Upper lobe of right lung (tissue), 1 donor: ENCODE data around the gene PRH1. TPM values are rescaled to one million over a fixed set of nuclear protein-coding genes. Genes with fewer than 3 reads are reported as not detected.

Experiments
- ATAC-seq: fragments of 200-7000 bp; cut with Tn5 transposase; one replicate; pipeline ENCODE4 v1.9.1; 2020; ENCODE audit warnings: mild to moderate bottlenecking, moderate library complexity
- DNase-seq: peaks from one replicate; pipeline ENCODE4 v3.0.0-alpha.2; 2020
- H3K27ac ChIP-seq: fragments of 200-600 bp; one replicate; pipeline ENCODE4 v1.8.0; 2022
- H3K27me3 ChIP-seq: fragments of 200-600 bp; one replicate; pipeline ENCODE4 v1.8.0; 2022; ENCODE audit warnings: mild to moderate bottlenecking
- H3K36me3 ChIP-seq: fragments of 200-600 bp; one replicate; pipeline ENCODE4 v1.8.0; 2022
- H3K4me1 ChIP-seq: fragments of 200-600 bp; one replicate; pipeline ENCODE4 v1.8.0; 2022
- H3K4me3 ChIP-seq: fragments of 200-600 bp; one replicate; pipeline ENCODE4 v1.8.0; 2022; ENCODE audit warnings: mild to moderate bottlenecking
- H3K9me3 ChIP-seq: fragments of 200-600 bp; one replicate; pipeline ENCODE4 v1.8.0; 2022
- intact Hi-C: fragments of 100-400 bp; cut with DNase I; formaldehyde crosslinking; loops from one replicate; pipeline ENCODE4 v1.11.0; 2022
- total RNA-seq: library from RNA; stranded (reverse); fragmentation: NEBNext Ultra II Directional; extraction: Animal tissue kit (Norgen Biotek cat#: 25700); gene quantifications from one replicate; pipeline ENCODE4 v1.2.1, GENCODE V29; 2021
- TF ChIP-seq, protein P1 (sequence below): fragments of 200-600 bp; IDR thresholded peaks from one replicate; pipeline ENCODE4 v1.8.0; 2022; ENCODE audit warnings: antibody characterized with exemption
- donor health status: DM: no; HTN: yes; CAD: no; lungs with severe emphysema.

Gene PRH1
- total RNA-seq, 1 donor from 2014 or later: 7.8 TPM

DNA sequence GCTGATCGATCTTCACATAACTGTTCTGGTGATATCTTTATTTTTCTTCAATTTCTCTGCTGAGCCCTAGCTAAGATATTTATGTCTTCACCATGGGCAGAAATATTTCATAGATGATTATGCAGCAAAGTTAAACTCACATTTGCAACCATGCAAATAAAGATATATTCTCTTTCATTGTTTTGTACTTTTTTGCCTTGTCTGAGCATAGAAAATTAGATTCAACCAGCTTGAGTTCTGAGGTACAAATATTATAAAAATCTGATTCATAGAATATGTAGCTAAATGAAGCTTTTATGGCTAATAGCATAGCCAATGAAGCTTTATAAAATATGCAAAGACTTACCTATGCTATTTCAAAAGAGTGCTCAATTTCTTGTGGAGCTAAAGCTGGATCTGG is 25.4 kb upstream of the PRH1 start, which contains the start of gene TAS2R13:
TAS2R13 (minus strand) TSS at position 101 of the 400 bp plus-strand sequence. CDS start 264 bp downstream, outside the sequence.
- DNase-seq (no peak), ATAC-seq (no peak)
- Histone ChIP-seq H3K27me3 (no peaks in the 10 kb centered on the region), H3K9me3 (peaks cover 10% of the 10 kb centered on the region), H3K27ac (no peak within 1 kb of the TSS), H3K36me3 (no peaks in the 10 kb centered on the region), H3K4me3 (no peak within 1 kb of the TSS), H3K4me1 (no peaks in the 10 kb centered on the region)
- TF ChIP-seq, protein P1, sequence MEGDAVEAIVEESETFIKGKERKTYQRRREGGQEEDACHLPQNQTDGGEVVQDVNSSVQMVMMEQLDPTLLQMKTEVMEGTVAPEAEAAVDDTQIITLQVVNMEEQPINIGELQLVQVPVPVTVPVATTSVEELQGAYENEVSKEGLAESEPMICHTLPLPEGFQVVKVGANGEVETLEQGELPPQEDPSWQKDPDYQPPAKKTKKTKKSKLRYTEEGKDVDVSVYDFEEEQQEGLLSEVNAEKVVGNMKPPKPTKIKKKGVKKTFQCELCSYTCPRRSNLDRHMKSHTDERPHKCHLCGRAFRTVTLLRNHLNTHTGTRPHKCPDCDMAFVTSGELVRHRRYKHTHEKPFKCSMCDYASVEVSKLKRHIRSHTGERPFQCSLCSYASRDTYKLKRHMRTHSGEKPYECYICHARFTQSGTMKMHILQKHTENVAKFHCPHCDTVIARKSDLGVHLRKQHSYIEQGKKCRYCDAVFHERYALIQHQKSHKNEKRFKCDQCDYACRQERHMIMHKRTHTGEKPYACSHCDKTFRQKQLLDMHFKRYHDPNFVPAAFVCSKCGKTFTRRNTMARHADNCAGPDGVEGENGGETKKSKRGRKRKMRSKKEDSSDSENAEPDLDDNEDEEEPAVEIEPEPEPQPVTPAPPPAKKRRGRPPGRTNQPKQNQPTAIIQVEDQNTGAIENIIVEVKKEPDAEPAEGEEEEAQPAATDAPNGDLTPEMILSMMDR: no peak
- intact Hi-C loops: no loop called here

DNA sequence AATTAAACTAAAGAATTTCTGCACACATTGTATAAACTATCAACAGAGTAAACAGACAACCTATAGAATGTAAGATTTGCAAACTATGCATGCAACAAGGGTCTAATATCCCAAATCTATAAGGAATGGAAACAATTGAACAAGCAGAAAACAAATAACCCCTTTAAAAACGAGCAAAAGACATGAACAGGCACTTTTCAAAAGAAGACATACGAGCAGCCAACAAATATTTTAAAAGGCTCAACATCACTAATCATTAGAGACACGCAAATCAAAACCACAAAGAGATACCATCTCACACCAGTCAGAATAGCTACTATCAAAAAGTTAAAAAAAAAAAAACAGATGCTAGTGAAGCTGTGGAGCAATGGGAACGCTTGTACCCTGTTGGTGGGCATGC is 20.6 kb upstream of the PRH1 start:
- Histone ChIP-seq H3K4me1 (no peaks in the 10 kb centered on the region), H3K27ac (no peak overlapping the region), H3K9me3 (peaks cover 22% of the 10 kb centered on the region), H3K36me3 (no peaks in the 10 kb centered on the region), H3K4me3 (no peak overlapping the region), H3K27me3 (no peaks in the 10 kb centered on the region)
- ATAC-seq (no peak), DNase-seq (no peak)
- TF ChIP-seq, protein P1: no peak
- intact Hi-C loops: no loop called here

DNA sequence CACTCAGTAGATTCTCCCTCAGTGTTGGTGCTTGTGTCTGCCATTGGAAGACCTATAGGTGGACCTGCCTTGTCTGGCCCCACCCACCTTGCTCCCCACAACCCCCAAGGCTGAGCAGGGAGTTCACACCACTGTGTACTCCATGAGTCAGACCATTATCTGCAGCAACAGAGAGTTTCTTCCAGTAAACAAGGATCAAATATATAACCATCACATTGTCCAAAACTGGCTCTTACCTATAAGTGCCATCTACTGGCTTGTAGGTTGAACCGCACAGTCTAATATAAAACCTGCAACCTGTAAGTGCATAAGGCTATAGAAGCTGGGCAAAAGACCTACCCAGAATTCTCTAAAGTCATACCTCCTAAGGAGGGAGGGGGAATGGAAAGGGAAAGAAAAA is 17.4 kb upstream of the PRH1 start:
- peaks cover 22% of the 10 kb centered on the region for H3K9me3 ChIP-seq
- no peaks in the 10 kb centered on the region for H3K27me3 ChIP-seq
- ATAC-seq (no peak), DNase-seq (no peak)
- H3K4me3 ChIP-seq: no peak overlapping the region
- H3K4me1 ChIP-seq: no peaks in the 10 kb centered on the region
- H3K36me3 ChIP-seq: no peaks in the 10 kb centered on the region
- H3K27ac ChIP-seq: no peak overlapping the region
- intact Hi-C loops: no loop called here
- TF ChIP-seq, protein P1: no peak

DNA sequence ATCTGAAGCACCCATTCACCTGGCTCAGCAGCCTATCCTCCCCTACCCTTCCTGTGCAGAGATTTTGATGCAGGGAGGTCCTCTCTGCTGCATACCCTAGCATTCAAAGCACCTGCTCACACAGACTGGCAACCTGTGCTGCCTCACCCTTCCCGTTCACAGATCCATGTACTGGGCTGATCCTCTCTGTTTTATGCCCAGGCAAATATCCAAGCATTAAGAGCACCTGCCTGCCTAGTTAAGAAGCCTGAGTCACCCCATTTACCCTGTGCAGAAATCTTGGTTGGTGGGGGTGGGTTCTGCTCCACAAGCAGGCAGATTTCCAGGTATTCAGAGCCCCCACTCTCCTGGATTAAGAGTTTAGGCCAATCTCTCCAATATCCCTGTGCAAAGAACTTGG is 16.9 kb upstream of the PRH1 start:
- intact Hi-C loops: no loop called here
- Histone ChIP-seq H3K27me3 (no peaks in the 10 kb centered on the region), H3K4me3 (no peak overlapping the region), H3K36me3 (no peaks in the 10 kb centered on the region), H3K9me3 (peaks cover 22% of the 10 kb centered on the region), H3K4me1 (no peaks in the 10 kb centered on the region), H3K27ac (no peak overlapping the region)
- ATAC-seq (no peak), DNase-seq (no peak)
- TF ChIP-seq, protein P1: no peak

DNA sequence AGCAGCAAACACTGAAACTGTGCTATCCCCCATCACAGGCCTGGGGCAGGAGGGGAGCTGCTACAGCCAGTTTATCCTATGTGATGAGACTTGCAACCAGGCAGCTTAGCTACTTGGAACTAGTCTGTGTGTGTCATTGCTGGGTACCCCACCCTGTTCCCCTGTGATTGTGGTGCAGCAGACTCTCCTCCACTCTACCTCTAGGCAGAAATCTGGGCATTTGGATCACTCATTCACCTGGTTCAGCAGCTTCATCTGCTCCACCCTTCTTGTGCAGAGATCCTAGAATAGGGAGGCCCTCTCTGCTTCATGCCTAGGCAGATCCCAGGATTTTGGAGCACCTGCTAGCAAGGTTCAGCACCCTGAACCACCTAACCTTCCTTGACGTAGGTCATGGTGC is 16.5 kb upstream of the PRH1 start:
- Histone ChIP-seq H3K27ac (no peak overlapping the region), H3K9me3 (peaks cover 21% of the 10 kb centered on the region), H3K27me3 (no peaks in the 10 kb centered on the region), H3K4me3 (no peak overlapping the region), H3K36me3 (no peaks in the 10 kb centered on the region), H3K4me1 (no peaks in the 10 kb centered on the region)
- TF ChIP-seq, protein P1: no peak
- DNase-seq (no peak), ATAC-seq (no peak)
- intact Hi-C loops: no loop called here

DNA sequence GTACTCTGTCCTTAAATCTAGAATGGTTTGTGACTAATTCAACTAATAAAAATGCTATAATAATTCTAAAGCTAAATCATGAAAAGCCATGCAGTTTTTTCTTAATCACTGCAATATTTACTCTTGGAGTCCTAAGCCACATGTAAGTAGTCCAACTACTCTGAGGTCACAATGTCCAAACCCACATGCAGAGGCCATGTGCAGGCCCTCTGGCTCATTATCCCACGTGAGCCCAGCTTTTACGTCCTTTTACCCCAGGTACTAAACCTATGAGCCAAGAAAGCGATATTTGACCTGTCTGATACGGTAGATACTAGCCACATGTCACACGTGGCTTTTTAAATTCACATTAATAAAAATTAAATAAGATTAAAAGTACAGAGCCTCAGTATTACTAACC is 12.8 kb upstream of the PRH1 start:
- intact Hi-C loops: no loop called here
- no peak overlapping the region for H3K4me3 ChIP-seq
- TF ChIP-seq, protein P1: no peak
- no peaks in the 10 kb centered on the region for H3K36me3 ChIP-seq
- ATAC-seq (no peak), DNase-seq (no peak)
- no peaks in the 10 kb centered on the region for H3K9me3 ChIP-seq
- no peak overlapping the region for H3K27ac ChIP-seq
- H3K4me1 ChIP-seq: no peaks in the 10 kb centered on the region
- H3K27me3 ChIP-seq: no peaks in the 10 kb centered on the region
